GM23338 (cell line): ENCODE measurements around the gene APOC1.

Experiments
- CREB1 ChIP-seq: fragments of 250-450 bp; sonication (Bioruptor Pico); IDR thresholded peaks from 2 replicates; pipeline ENCODE4 v1.5.0; 2020; ENCODE audit warnings: low read depth, mild to moderate bottlenecking, moderate library complexity
- CTCF ChIP-seq, 2 experiments: fragments of 200-600 bp in 1 of 2; sonication (generic) in 1 of 2; conservative IDR thresholded peaks; 2 replicates each; pipeline versions ENCODE4 v1.5.1 to v1.6.1; 2016 to 2017; ENCODE audit warnings: antibody characterized with exemption in 2 of 2, low read depth in 2 of 2, mild to moderate bottlenecking in 2 of 2, moderate library complexity in 1 of 2
- EZH2 ChIP-seq: fragments of 200-600 bp; sonication (generic); IDR thresholded peaks from one replicate; pipeline ENCODE4 v1.8.0; 2017; ENCODE audit warnings: antibody characterized with exemption, mild to moderate bottlenecking, low read depth; ENCODE audit not compliant: unreplicated experiment
- EZH2phosphoT487 ChIP-seq: fragments of 200-600 bp; sonication (generic); IDR thresholded peaks from one replicate; pipeline ENCODE4 v1.8.1; 2018; ENCODE audit warnings: antibody characterized with exemption; ENCODE audit not compliant: unreplicated experiment
- POLR2AphosphoS5 ChIP-seq: IDR thresholded peaks from 2 replicates; pipeline ENCODE4 v1.6.1; 2016; ENCODE audit warnings: antibody characterized with exemption, low read depth
- STAT1 ChIP-seq: IDR thresholded peaks from one replicate; pipeline ENCODE4 v1.6.1; 2016; ENCODE audit warnings: antibody characterized with exemption; ENCODE audit not compliant: unreplicated experiment
- ZNF331 ChIP-seq: fragments of 250-450 bp; sonication (Bioruptor Pico); IDR thresholded peaks from 2 replicates; pipeline ENCODE4 v1.5.0; 2020; ENCODE audit warnings: low read depth, mild to moderate bottlenecking, moderate library complexity
- TF ChIP-seq, protein P1 (sequence below): IDR thresholded peaks from one replicate; pipeline ENCODE4 v1.6.1; 2018; ENCODE audit warnings: antibody characterized with exemption; ENCODE audit not compliant: unreplicated experiment
- TF ChIP-seq, protein P2 (sequence below): IDR thresholded peaks from 2 replicates; pipeline ENCODE4 v1.6.1; 2016; ENCODE audit warnings: antibody characterized with exemption

- TF ChIP-seq CTCF (conservative IDR thresholded peaks at IDR 0.05; ENCODE audit: low read depth in 2 of 2) (no peak), STAT1 (no peak), EZH2 (no peak), EZH2phosphoT487 (no peak), POLR2AphosphoS5 (no peak), CREB1 (CRISPR knock-in tag) (no peak), ZNF331 (no peak)
- TF ChIP-seq, protein P1, sequence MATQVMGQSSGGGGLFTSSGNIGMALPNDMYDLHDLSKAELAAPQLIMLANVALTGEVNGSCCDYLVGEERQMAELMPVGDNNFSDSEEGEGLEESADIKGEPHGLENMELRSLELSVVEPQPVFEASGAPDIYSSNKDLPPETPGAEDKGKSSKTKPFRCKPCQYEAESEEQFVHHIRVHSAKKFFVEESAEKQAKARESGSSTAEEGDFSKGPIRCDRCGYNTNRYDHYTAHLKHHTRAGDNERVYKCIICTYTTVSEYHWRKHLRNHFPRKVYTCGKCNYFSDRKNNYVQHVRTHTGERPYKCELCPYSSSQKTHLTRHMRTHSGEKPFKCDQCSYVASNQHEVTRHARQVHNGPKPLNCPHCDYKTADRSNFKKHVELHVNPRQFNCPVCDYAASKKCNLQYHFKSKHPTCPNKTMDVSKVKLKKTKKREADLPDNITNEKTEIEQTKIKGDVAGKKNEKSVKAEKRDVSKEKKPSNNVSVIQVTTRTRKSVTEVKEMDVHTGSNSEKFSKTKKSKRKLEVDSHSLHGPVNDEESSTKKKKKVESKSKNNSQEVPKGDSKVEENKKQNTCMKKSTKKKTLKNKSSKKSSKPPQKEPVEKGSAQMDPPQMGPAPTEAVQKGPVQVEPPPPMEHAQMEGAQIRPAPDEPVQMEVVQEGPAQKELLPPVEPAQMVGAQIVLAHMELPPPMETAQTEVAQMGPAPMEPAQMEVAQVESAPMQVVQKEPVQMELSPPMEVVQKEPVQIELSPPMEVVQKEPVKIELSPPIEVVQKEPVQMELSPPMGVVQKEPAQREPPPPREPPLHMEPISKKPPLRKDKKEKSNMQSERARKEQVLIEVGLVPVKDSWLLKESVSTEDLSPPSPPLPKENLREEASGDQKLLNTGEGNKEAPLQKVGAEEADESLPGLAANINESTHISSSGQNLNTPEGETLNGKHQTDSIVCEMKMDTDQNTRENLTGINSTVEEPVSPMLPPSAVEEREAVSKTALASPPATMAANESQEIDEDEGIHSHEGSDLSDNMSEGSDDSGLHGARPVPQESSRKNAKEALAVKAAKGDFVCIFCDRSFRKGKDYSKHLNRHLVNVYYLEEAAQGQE, result no peak
- TF ChIP-seq, protein P2, sequence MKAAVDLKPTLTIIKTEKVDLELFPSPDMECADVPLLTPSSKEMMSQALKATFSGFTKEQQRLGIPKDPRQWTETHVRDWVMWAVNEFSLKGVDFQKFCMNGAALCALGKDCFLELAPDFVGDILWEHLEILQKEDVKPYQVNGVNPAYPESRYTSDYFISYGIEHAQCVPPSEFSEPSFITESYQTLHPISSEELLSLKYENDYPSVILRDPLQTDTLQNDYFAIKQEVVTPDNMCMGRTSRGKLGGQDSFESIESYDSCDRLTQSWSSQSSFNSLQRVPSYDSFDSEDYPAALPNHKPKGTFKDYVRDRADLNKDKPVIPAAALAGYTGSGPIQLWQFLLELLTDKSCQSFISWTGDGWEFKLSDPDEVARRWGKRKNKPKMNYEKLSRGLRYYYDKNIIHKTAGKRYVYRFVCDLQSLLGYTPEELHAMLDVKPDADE, result no peak
These were observed 9.9 kb downstream of the APOC1 start for GRCh38 chr19:44924243-44924725.
